H1 (cell line): Measurements from ENCODE around the gene TRIM10. TPM values are rescaled to one million over a fixed set of nuclear protein-coding genes. Genes with fewer than 3 reads are reported as not detected.

Experiments
- CTCF ChIA-PET: fragments of 300-600 bp; sonication (Branson Sonifier 250); formaldehyde crosslinking; loops from one replicate; lab custom pipeline; 2021; ENCODE audit not compliant: partially characterized antibody; lab: Charles Lee
- POLR2A ChIA-PET: fragments of 300-600 bp; sonication (Branson Sonifier 250); formaldehyde crosslinking; loops from one replicate; lab custom pipeline; 2021; ENCODE audit warnings: inconsistent platforms; ENCODE audit not compliant: partially characterized antibody; lab: Charles Lee
- DNase-seq, 2 experiments: peaks; one replicate each; pipeline versions ENCODE4 v3.0.0 to v3.0.0-alpha.2; 2010 to 2022; ENCODE audit warnings: low spot score in 2 of 2, low read depth in 1 of 2, mixed read lengths in 1 of 2
- FAIRE-seq: peaks from 2 replicates; lab custom pipeline; 2011; peaks lifted over from hg19 to GRCh38; lab: Jason Lieb, UNC
- H2AFZ ChIP-seq: 2 replicates; pipeline ENCODE4 v1.8.1; 2012; ENCODE audit warnings: low read length, inconsistent platforms
- H2AK5ac ChIP-seq: 2 replicates; pipeline ENCODE4 v1.6.1; 2013; ENCODE audit warnings: low read depth, low read length
- H2BK120ac ChIP-seq: replicated peaks from 2 replicates; pipeline ENCODE3; 2013; ENCODE audit warnings: low read depth, low read length, inconsistent platforms
- H2BK12ac ChIP-seq: 2 replicates; pipeline ENCODE4 v1.6.1; 2013; ENCODE audit warnings: low read depth, low read length
- H2BK15ac ChIP-seq: 2 replicates; pipeline ENCODE4 v1.6.1; 2013; ENCODE audit warnings: low read length
- H2BK20ac ChIP-seq: 2 replicates; pipeline ENCODE4 v1.6.1; 2013; ENCODE audit warnings: low read length
- H2BK5ac ChIP-seq: 2 replicates; pipeline ENCODE4 v1.6.1; 2013; ENCODE audit warnings: low read depth, low read length
- H3K14ac ChIP-seq: 2 replicates; pipeline ENCODE4 v1.6.1; 2013; ENCODE audit warnings: inconsistent platforms; ENCODE audit not compliant: insufficient read length
- H3K18ac ChIP-seq: 2 replicates; pipeline ENCODE4 v1.6.1; 2013; ENCODE audit warnings: low read length; ENCODE audit errors: extremely low read depth
- H3K23ac ChIP-seq: 2 replicates; pipeline ENCODE4 v1.6.1; 2013; ENCODE audit warnings: inconsistent platforms; ENCODE audit not compliant: insufficient read length
- H3K23me2 ChIP-seq: 2 replicates; pipeline ENCODE4 v1.6.1; 2013; ENCODE audit warnings: low read depth, low read length
- H3K27ac ChIP-seq: 2 replicates; pipeline ENCODE4 v1.6.1; 2011; ENCODE audit warnings: low read depth, low read length, inconsistent platforms
- H3K27me3 ChIP-seq, 4 experiments: replicated peaks in 1 of 4; 1 replicate in 1 of 4; 2 replicates in 3 of 4; pipeline versions ENCODE4 v1.6.1 to v1.8.1; 2011 to 2013; ENCODE audit warnings: low read length in 3 of 4, mild to moderate bottlenecking in 3 of 4, inconsistent platforms in 2 of 4, mixed read lengths in 2 of 4, moderate library complexity in 1 of 4; ENCODE audit not compliant: control insufficient read depth in 3 of 4, insufficient read depth in 3 of 4; ENCODE audit errors: extremely low read depth in 1 of 4
- H3K36me3 ChIP-seq, 4 experiments: 2 replicates each; pipeline versions ENCODE4 v1.6.1 to v1.8.1; 2011 to 2013; ENCODE audit warnings: mild to moderate bottlenecking in 4 of 4, low read length in 3 of 4, moderate library complexity in 2 of 4, control low read depth in 1 of 4, inconsistent platforms in 1 of 4; ENCODE audit not compliant: insufficient read depth in 4 of 4, control insufficient read depth in 2 of 4
- H3K4ac ChIP-seq: replicated peaks from 2 replicates; pipeline ENCODE3; 2013; ENCODE audit warnings: low read length, low read depth, mixed read lengths, inconsistent platforms; ENCODE audit not compliant: insufficient read length
- H3K4me1 ChIP-seq, 4 experiments: replicated peaks in 1 of 4; 1 replicate in 1 of 4; 2 replicates in 3 of 4; pipeline versions ENCODE4 v1.6.1 to v1.8.1; 2011 to 2013; ENCODE audit warnings: low read length in 3 of 4, inconsistent platforms in 2 of 4, mixed read lengths in 1 of 4; ENCODE audit not compliant: insufficient read depth in 4 of 4, control insufficient read depth in 3 of 4
- H3K4me2 ChIP-seq, 2 experiments: 2 replicates each; pipeline versions ENCODE4 v1.6.1 to v1.8.1; 2011 to 2013; ENCODE audit warnings: low read depth in 2 of 2, low read length in 2 of 2, control low read depth in 1 of 2, inconsistent platforms in 1 of 2, mild to moderate bottlenecking in 1 of 2; ENCODE audit not compliant: insufficient read depth in 1 of 2
- H3K4me3 ChIP-seq, 4 experiments: fragments of 200-600, 300-600 bp in 1 of 4; sonication (generic), shearing (Covaris generic), sonication (Bioruptor Twin) in 1 of 4; 2 replicates each; pipeline versions ENCODE4 v1.5.1 to v1.8.1; 2011 to 2016; ENCODE audit warnings: low read length in 4 of 4, low read depth in 3 of 4, control low read depth in 2 of 4, inconsistent platforms in 2 of 4, mild to moderate bottlenecking in 2 of 4, mixed read lengths in 1 of 4, moderate library complexity in 1 of 4; ENCODE audit not compliant: insufficient read depth in 2 of 4; ENCODE audit errors: extremely low read depth in 1 of 4
- H3K56ac ChIP-seq: replicated peaks from 2 replicates; pipeline ENCODE3; 2013; ENCODE audit warnings: low read depth, mild to moderate bottlenecking, mixed read lengths, low read length, inconsistent platforms; ENCODE audit not compliant: insufficient read length
- H3K79me1 ChIP-seq: 2 replicates; pipeline ENCODE4 v1.6.1; 2013; ENCODE audit warnings: low read depth, low read length, control low read depth
- H3K79me2 ChIP-seq, 2 experiments: 2 replicates each; pipeline versions ENCODE4 v1.6.1 to v1.8.1; 2012 to 2013; ENCODE audit warnings: low read length in 2 of 2, mild to moderate bottlenecking in 2 of 2, inconsistent platforms in 1 of 2; ENCODE audit not compliant: insufficient read depth in 2 of 2, control insufficient read depth in 1 of 2
- H3K9ac ChIP-seq, 4 experiments: replicated peaks in 1 of 4; 1 replicate in 1 of 4; 2 replicates in 3 of 4; pipeline versions ENCODE4 v1.6.1 to v1.8.1; 2011 to 2013; ENCODE audit warnings: low read depth in 3 of 4, low read length in 3 of 4, control low read depth in 2 of 4, mild to moderate bottlenecking in 2 of 4, moderate library complexity in 2 of 4, inconsistent platforms in 1 of 4; ENCODE audit errors: extremely low read depth in 1 of 4
- H3K9me3 ChIP-seq, 2 experiments: 2 replicates each; pipeline versions ENCODE4 v1.6.1 to v1.8.1; 2012 to 2013; ENCODE audit warnings: mild to moderate bottlenecking in 2 of 2, moderate library complexity in 2 of 2, control low read depth in 1 of 2, inconsistent platforms in 1 of 2, low read depth in 1 of 2, low read length in 1 of 2, mixed read lengths in 1 of 2; ENCODE audit not compliant: insufficient read depth in 2 of 2
- H4K20me1 ChIP-seq, 2 experiments: replicated peaks in 1 of 2; 2 replicates each; pipeline versions ENCODE3 to v1.8.1; 2011 to 2013; ENCODE audit warnings: inconsistent platforms in 2 of 2, low read length in 2 of 2, mild to moderate bottlenecking in 1 of 2; ENCODE audit not compliant: insufficient read depth in 2 of 2, control insufficient read depth in 1 of 2
- H4K5ac ChIP-seq: 2 replicates; pipeline ENCODE4 v1.6.1; 2013; ENCODE audit warnings: low read length, low read depth, mixed read lengths, inconsistent platforms; ENCODE audit not compliant: insufficient read length
- H4K8ac ChIP-seq: 2 replicates; pipeline ENCODE4 v1.8.0; 2013; ENCODE audit warnings: mild to moderate bottlenecking, moderate library complexity, low read length, inconsistent platforms; ENCODE audit not compliant: insufficient read depth; ENCODE audit errors: extremely low read depth
- H4K91ac ChIP-seq: replicated peaks from 2 replicates; pipeline ENCODE3; 2013; ENCODE audit warnings: low read length, mixed read lengths, inconsistent platforms; ENCODE audit not compliant: insufficient read length
- ASH2L ChIP-seq: fragments of 200-600, 300-600 bp; sonication (generic); IDR thresholded peaks from one replicate; pipeline ENCODE4 v1.7.1; 2017; ENCODE audit warnings: low read length
- CTBP2 ChIP-seq: IDR thresholded peaks from 2 replicates; pipeline ENCODE4 v1.7.0; 2011; ENCODE audit warnings: borderline replicate concordance, mild to moderate bottlenecking, moderate library complexity, mixed read lengths, low read length; ENCODE audit not compliant: insufficient read depth, insufficient read length
- GTF2F1 ChIP-seq: IDR thresholded peaks from 2 replicates; pipeline ENCODE4 v1.6.1; 2012; ENCODE audit warnings: low read depth, low read length, improper control_type of control experiment, borderline replicate concordance
- PHF8 ChIP-seq: fragments of 200-600 bp; sonication (generic); conservative IDR thresholded peaks from 2 replicates; pipeline ENCODE4 v1.7.1; 2012; ENCODE audit warnings: low read depth, mild to moderate bottlenecking, inconsistent platforms, low read length, moderate library complexity
- POLR2AphosphoS5 ChIP-seq: IDR thresholded peaks from 2 replicates; pipeline ENCODE4 v1.6.1; 2011; ENCODE audit warnings: low read depth, low read length
- POU5F1 ChIP-seq: IDR thresholded peaks from 2 replicates; pipeline ENCODE4 v1.6.1; 2011; ENCODE audit warnings: low read depth, mild to moderate bottlenecking, low read length, moderate library complexity
- SIX5 ChIP-seq: IDR thresholded peaks from 2 replicates; pipeline ENCODE4 v1.6.1; 2011; ENCODE audit warnings: mild to moderate bottlenecking, low read depth, low read length
- TBP ChIP-seq: IDR thresholded peaks from 2 replicates; pipeline ENCODE4 v1.6.1; 2011; ENCODE audit warnings: low read depth, low read length, improper control_type of control experiment
- ZNF274 ChIP-seq: IDR thresholded peaks from 2 replicates; pipeline ENCODE4 v1.7.0; 2012; ENCODE audit warnings: low read length, borderline replicate concordance; ENCODE audit errors: extremely low read depth
- WGBS, 2 experiments: shearing (Covaris generic) in 1 of 2; methylation state at CpG; one replicate each; pipeline versions ENCODE4 v1.1.6 to v1.1.7; 2013 to 2015; ENCODE audit warnings: low lambda C conversion rate in 2 of 2, mixed read lengths in 2 of 2, inconsistent platforms in 1 of 2, low coverage in 1 of 2, missing lambda C conversion rate in 1 of 2; ENCODE audit not compliant: insufficient replicate concordance in 2 of 2, insufficient coverage in 1 of 2, insufficient read length in 1 of 2; ENCODE audit errors: extremely low coverage in 1 of 2, missing lambda C conversion rate in 1 of 2; 5-methylcytosine and 5-hydroxymethylcytosine counted together
- polyA plus RNA-seq, 7 experiments: library from polyadenylated mRNA; depleted of rRNA in 3 of 7; stranded (reverse) in 5 of 7; unstranded in 2 of 7; fragments of >200 nt in 5 of 7; fragments of 200-250 nt in 2 of 7; gene quantifications; 1 replicate in 5 of 7; 2 replicates in 1 of 7; 4 replicates in 1 of 7; pipeline versions ENCODE4 v1.2.1 to v1.2.3, GENCODE V29; 2011 to 2013; ENCODE audit warnings: missing spikeins in 2 of 7, mixed read lengths in 2 of 7
- total RNA-seq: library from RNA; stranded (reverse); fragmentation: NEBNext Ultra II Directional; extraction: Animal tissue kit (Norgen Biotek cat#: 25700); gene quantifications from 2 replicates; pipeline ENCODE4 v1.2.1, GENCODE V29; 2021

The TRIM10 gene
- total and polyA plus RNA-seq, 2 of the 8 experiments (the other 6 are each of a cell fraction or from before 2014, with no cell fraction given), result 0.06 TPM; not detected in 1

DNA sequence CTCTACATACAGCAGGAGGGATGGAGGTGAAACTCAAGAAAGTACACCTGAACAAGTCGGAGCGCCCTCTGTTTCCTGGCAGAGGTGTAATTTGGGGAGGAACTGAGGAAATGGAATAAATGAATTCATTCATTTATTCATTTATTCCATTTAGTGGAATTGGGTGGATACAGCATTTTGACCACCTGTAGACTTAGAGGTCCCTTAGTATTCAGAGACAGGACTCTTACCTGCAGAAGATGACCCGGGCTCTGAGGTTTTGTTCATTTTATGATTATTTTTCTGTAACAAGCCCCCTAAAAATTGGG, 57.2 kb downstream of the TRIM10 start:
- no peak overlapping the region for H3K9ac ChIP-seq
- no peak for FAIRE-seq
- H4K91ac ChIP-seq, result no peak overlapping the region
- H3K4me1 ChIP-seq, result peaks cover 3 to 15% (median 9%) of the 10 kb centered on the region in 4 experiments; a peak in 6 of 7 replicates
- H2BK20ac ChIP-seq, result no peak overlapping the region
- no peaks in the 10 kb centered on the region for H3K79me1 ChIP-seq
- H3K23me2 ChIP-seq, result peaks cover 10% of the 10 kb centered on the region
- peak overlapping the region; percentile 69 to 79 for H3K4me2 ChIP-seq
- H3K27ac ChIP-seq, result no peak overlapping the region
- no peak overlapping the region for H2BK120ac ChIP-seq
- no peak overlapping the region for H4K8ac ChIP-seq
- no peaks in the 10 kb centered on the region for H4K20me1 ChIP-seq
- 49% methylated on average over 3 of the region's 3 CpGs; no CpG with 5 or more reads in 1 of the 2 experiments for WGBS, 2 experiments
- H3K79me2 ChIP-seq, result no peaks in the 10 kb centered on the region
- H3K56ac ChIP-seq, result no peak overlapping the region
- no peaks in the 10 kb centered on the region for H3K36me3 ChIP-seq
- no peak overlapping the region for H2BK5ac ChIP-seq
- CTCF ChIA-PET, result interaction anchor here (0.5 to 7.2 kb wide), 41 partner anchors 9 to 407 kb away, joined by 3 to 166 read pairs (median 4); partner anchors contain the start of genes RNF39, TRIM15, TRIM26 and TRIM31
- H3K4ac ChIP-seq, result no peak overlapping the region
- H2AFZ ChIP-seq, result peak overlapping the region; percentile 65; the same call in 1 of the 2 replicates
- no peaks in the 10 kb centered on the region for H3K9me3 ChIP-seq
- no peak overlapping the region for H2BK12ac ChIP-seq
- DNase-seq, result no peak
- H3K27me3 ChIP-seq, result peaks cover 28 to 56% (median 50%) of the 10 kb centered on the region in 4 experiments
- peak overlapping the region; percentile 34 to 65 (median 58); a peak in 5 of 8 replicates for H3K4me3 ChIP-seq
- H3K14ac ChIP-seq, result no peak overlapping the region
- no peak overlapping the region for H3K23ac ChIP-seq
- H4K5ac ChIP-seq, result no peak overlapping the region
- no peak overlapping the region for H2AK5ac ChIP-seq
- H2BK15ac ChIP-seq, result no peak overlapping the region
- TF ChIP-seq SIX5 (no peak), ZNF274 (no peak), GTF2F1 (no peak), TBP (no peak), POLR2AphosphoS5 (no peak), PHF8 (no peak), POU5F1 (no peak), ASH2L (no peak), CTBP2 (no peak)
- POLR2A ChIA-PET, result interaction anchor here (0.9 to 2.8 kb wide), 5 partner anchors 22 to 42 kb away, joined by 3 to 17 read pairs (median 3); no protein-coding TSS in a partner anchor
- H3K18ac ChIP-seq, result no peak overlapping the region
